ENCODE data around the gene TEX44.
"Not testable (repeated sequence)": the region's sequence is repeated elsewhere in the genome, so short reads cannot be mapped to it uniquely, and the experiment has no call there.

TEX44 gene

GRCh38 chr2:231571661-231572191 lies 20.9 kb upstream of the TEX44 start:
- DNase-seq: no peak

- DNase-seq: no peak
Observed at GRCh38 chr2:231573096-231573495, 19.6 kb upstream of the TEX44 start.

GRCh38 chr2:231573698-231574421 lies 18.8 kb upstream of the TEX44 start:
- DNase-seq: no peak

- peak; percentile 13 for DNase-seq
Observed at GRCh38 chr2:231575612-231576256, 16.9 kb upstream of the TEX44 start.

GRCh38 chr2:231576465-231576864 lies 16.2 kb upstream of the TEX44 start:
- no peak for DNase-seq

- not testable (repeated sequence) for DNase-seq
Observed at GRCh38 chr2:231578655-231579054, 14.0 kb upstream of the TEX44 start.

- DNase-seq: no peak
Observed at GRCh38 chr2:231579560-231579959, 13.1 kb upstream of the TEX44 start.

- DNase-seq: no peak
Observed at GRCh38 chr2:231581328-231581727, 11.3 kb upstream of the TEX44 start.

- no peak for DNase-seq
Observed at GRCh38 chr2:231583982-231584381, 8.7 kb upstream of the TEX44 start.

GRCh38 chr2:231587744-231588143 lies 4.9 kb upstream of the TEX44 start:
- not testable (repeated sequence) for DNase-seq

- DNase-seq: no peak
Observed at GRCh38 chr2:231589656-231590055, 3.0 kb upstream of the TEX44 start.

- DNase-seq: no peak
Observed at GRCh38 chr2:231590614-231591013, 2.0 kb upstream of the TEX44 start.

GRCh38 chr2:231593666-231594065 lies 1.0 kb downstream of the TEX44 start:
- DNase-seq: no peak

GRCh38 chr2:231597014-231597611 lies 4.4 kb downstream of the TEX44 start:
- DNase-seq: no peak

- DNase-seq: no peak
Observed at GRCh38 chr2:231597627-231598026, 5.0 kb downstream of the TEX44 start.

- no peak for DNase-seq
Observed at GRCh38 chr2:231600619-231601355, 8.1 kb downstream of the TEX44 start.

- peak; percentile 82 for DNase-seq
Observed at GRCh38 chr2:231601356-231602229, 8.9 kb downstream of the TEX44 start.

GRCh38 chr2:231602859-231603467 lies 10.3 kb downstream of the TEX44 start:
- no peak for DNase-seq

- DNase-seq: no peak
Observed at GRCh38 chr2:231604101-231604684, 11.5 kb downstream of the TEX44 start.

- DNase-seq: peak; percentile 94
Observed at GRCh38 chr2:231604685-231605606, 12.3 kb downstream of the TEX44 start.
